ENCODE results near the gene TRMT112.

TRMT112 gene

GRCh38 chr11:64290352-64291261, 26.8 kb downstream of the TRMT112 start:
- DNase-seq: no peak

DNA sequence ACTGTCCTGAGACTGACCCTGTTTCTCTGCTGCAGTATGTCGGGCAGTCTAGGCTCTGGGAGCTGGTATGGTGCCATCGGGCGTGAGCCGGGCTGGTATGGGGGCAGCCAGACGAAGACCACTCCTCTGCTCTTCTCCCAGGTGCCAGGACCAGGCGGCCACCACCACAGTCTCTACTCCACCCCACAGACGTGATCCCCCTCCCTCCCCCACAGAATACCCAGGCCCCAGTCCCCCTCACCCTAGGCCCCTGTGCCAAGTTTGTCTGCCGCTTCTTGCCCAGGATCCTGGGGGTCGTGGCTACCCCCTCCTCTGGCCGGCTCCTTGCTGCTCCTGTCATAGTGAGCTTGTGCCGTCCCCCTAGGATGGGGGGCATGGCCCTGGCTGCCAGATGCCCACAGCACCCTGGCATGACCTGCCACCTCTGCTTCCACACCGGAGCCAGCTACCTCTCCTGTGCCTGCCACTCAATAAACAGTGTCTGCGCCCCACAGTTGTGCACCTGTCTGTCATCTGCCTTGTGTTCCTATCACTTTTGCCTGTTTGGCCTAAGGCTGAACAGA, 28.3 kb downstream of the TRMT112 start:
- no peak for DNase-seq

DNA sequence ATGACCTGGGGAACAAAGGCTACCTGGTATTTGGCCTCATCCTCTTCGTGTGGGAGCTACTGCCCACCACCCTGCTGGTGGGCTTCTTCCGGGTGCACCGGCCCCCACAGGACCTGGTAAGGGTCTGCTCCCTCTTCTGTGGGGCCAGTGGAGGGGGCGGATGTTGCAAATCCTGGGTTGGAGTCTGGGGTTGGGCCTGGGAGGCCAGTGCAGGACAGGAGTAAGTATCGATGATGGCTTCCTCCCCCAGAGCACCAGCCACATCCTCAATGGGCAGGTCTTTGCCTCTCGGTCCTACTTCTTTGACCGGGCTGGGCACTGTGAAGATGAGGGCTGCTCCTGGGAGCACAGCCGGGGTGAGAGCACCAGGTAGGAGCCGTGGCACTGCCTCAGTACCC, 29.0 kb downstream of the TRMT112 start:
- no peak for DNase-seq

DNA sequence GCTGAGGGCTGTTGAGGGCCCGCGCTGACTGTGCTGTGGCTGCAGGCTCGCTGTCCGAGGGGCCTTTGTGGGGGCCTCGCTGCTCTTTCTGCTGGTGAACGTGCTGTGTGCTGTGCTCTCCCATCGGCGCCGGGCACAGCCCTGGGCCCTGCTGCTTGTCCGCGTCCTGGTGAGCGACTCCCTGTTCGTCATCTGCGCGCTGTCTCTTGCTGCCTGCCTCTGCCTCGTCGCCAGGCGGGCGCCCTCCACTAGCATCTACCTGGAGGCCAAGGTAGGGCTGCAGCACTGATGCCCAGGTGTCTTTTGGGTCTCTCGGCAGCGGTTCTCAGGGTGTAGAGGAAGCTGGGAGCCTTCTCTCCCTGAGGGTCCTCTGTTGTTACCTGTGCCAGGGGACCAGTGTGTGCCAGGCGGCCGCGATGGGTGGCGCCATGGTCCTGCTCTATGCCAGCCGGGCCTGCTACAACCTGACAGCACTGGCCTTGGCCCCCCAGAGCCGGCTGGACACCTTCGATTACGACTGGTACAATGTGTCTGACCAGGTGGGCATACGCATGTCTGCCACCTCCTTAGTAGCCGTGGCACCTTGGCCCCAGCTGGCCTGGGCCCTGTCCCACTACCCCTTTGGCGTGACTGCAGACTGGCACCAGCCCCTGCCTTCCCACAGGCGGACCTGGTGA, 29.5 kb downstream of the TRMT112 start:
- DNase-seq: no peak

DNA sequence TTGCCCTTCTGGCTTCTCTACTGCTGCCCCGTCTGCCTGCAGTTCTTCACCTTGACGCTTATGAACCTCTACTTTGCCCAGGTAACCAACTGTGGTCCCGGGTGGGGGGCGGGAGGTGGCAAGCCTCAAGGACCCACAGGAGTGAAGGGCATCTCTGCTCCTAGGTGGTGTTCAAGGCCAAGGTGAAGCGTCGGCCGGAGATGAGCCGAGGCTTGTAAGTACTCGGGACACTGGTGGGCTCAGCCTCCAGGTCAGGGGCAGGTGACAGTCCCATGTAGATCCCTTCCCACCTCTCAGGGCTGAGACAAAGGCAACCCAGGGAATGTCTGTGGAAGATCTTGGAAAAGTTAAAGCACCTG, 30.6 kb downstream of the TRMT112 start:
- no peak for DNase-seq

DNA sequence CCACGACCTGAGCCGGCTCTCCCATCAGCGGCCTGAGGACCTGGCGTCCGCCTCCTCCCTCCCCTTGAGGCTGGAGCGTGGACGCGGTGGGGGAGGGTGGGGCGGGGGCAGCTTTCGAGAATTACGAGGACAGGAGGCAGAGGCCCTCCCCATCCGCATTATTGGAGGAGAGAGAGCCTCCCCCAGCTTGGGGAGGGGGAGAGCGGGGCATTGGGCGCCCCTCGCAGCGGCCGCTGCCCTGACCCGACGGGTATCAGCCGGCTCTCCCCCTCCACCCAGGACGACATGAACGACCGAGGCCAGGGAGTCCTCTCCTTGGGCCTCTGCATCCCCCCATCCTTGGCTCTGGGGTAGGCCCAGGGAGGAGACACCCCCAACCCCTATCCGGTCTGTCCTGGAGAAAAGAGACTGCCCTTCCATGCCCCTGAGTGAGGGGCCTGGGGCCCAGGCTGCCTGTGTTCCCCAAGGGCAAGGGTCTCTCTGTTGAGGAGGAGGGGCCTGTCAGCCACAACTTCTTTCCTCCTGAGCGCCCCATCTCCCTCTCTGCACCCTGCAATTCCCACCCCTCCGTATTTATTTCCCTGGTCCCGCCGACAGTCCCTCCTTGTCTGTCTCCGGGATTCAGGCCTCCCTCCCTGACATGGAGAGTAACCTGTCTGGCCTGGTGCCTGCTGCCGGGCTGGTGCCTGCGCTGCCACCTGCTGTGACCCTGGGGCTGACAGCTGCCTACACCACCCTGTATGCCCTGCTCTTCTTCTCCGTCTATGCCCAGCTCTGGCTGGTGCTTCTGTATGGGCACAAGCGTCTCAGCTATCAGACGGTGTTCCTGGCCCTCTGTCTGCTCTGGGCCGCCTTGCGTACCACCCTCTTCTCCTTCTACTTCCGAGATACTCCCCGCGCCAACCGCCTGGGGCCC, 31.2 kb downstream of the TRMT112 start:
- no peak for DNase-seq

GRCh38 chr11:64284962-64285884, 32.1 kb downstream of the TRMT112 start, which contains the start of gene GPR137:
GPR137 (plus strand) TSS chr11:64285848; CDS start chr11:64286525, 677 bp downstream.
- no peak for DNase-seq

GRCh38 chr11:64284048-64284961, 33.1 kb downstream of the TRMT112 start, which contains the start of gene BAD:
BAD (minus strand) TSS chr11:64284665; CDS start chr11:64284368, 297 bp downstream.
- DNase-seq: peak; percentile 61

- no peak for DNase-seq
These were observed 34.3 kb downstream of the TRMT112 start for GRCh38 chr11:64283092-64283491.

GRCh38 chr11:64281957-64282770, 35.2 kb downstream of the TRMT112 start:
- no peak for DNase-seq

DNA sequence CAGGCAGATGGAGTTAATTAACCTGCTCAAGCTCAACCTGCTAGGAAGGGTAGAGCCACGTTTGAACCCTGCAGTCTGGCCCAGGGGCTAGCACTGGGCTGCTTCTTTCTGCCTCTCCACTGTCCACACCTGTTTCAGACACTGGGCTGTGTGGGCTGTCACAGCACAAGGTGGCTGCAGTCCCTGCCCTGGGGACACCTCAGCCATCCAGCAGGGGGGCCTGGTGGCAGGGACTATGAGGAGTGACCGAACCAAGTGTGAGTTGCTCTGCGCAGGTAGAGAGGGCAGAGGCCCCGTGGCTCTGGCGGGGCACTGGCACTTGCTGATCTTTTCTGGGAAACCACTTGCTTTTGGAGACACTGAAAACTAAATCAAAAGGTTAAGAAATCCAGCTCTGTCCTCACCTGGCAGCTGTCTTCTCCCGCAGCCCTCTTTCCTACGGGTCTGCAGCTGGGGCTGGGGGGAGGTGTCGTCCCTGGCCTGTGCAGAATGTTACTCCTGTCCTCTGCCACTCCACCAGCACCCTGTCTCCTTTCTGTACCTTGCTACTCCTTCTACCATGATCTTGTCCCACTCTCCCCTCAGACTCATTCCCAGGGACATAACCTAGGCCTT, 38.7 kb downstream of the TRMT112 start:
- no peak for DNase-seq

DNA sequence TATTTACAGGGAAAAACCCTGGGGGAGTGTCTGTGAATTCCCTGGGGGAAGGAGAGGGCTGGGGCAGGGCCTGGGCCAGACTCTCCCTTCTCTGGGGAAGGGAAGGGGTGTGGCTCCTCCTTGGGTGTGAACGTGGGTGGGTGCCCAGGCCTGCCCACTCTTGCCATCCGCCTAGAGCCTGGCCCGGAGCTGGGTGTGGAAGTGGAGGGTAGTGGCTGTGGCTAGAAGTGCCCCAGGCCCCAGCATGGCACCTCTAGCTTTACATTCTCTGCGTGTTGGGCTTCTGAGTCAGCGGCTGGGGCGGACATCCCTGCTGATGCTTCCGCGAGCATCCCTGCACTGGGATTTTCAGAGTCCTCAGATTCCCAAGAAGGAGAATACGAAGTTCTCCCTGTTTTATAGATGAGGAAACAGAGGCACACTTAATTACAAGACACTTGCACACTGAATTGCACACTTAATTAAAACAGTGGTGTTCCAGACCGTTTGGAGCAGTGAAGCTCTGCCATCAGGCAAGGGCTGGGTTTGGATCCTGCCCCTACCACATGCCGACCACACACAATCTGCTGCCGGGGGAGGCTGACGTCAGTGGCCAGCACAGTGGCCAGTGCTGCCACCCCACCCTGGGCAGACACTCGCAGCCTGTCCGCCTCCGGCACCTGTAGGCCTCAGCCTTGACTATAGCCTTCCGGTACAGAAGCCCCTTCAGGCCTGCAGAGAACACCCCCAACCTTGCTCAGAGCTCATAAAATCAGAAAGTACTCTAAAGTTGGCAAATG, 40.5 kb downstream of the TRMT112 start:
- DNase-seq: no peak

- DNase-seq: no peak
These were observed 41.5 kb downstream of the TRMT112 start for GRCh38 chr11:64275841-64276240.

DNA sequence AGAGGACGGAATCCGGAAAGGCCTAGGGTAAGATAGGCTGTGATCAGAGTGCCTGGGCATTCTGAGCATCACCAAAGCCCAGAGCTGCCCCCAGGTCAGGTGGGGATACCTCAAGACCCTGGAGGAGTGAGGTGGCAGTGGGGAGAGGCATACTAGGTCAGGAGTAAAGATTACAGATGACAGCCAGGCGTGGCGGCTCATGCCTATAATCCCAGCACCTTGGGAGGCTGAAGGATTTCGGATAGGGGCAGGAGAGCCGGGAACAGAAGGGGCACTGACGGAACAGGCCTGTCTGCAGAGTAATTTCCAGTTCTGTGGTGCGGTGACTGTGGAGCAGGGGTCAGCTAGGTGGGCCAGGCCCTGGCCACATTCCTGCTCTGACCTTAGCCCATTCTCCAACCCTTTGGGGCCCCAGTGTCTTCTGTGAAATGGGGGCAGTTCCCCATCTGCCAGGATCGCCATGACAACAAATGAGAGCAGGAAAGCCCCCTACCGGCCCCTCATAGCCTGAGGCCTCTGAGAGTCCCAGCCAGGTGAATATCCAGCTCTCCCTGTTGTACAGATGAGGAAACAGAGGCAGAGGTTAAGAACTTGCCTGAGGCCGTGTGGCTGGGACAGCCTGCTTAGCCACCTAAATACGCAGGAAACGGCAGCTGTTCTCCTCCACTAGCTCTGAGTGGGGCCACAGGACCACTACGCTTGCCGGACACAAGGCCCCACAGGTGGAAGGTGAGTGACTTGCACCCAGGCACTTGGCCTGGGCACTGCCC, 42.1 kb downstream of the TRMT112 start:
- no peak for DNase-seq

- DNase-seq: peak; percentile 94
These were observed 47.7 kb downstream of the TRMT112 start for GRCh38 chr11:64269540-64270220.

DNA sequence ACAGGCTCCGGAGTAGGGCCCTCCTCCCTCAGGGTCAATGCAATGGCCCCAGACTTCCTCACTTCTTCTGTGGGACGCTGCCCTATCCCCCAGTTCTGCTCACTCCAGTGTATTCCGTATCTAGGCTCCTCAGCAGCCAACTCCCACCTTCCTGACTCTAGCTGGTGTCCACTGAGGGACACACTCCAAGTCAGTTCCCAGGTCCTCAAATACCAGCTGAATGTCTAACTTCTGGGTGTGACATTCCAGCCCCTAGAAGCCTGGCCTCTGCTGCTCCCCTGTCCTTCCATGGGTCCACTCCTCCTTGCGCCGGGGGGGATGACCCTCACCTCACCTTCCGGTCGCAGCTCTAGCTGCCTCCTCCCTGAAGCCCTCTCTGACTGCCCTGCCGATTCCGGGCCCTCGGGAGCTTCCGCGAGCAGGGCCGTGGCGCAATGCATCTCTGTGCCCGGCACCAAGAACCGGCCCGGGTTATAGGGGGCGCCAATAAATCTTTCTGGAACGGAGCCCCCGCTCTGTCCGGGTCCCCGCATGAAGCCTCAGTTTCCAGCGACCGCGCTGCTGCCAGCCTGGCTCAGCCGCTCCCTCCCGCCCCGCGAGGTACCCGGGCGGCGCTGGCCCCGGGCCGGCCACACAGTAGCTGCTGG, 48.3 kb downstream of the TRMT112 start:
- no peak for DNase-seq
